Prostate gland (tissue), 2 donors: ENCODE measurements around the gene CTNNA1. TPM values are rescaled to one million over a fixed set of nuclear protein-coding genes. Genes with fewer than 3 reads are reported as not detected.
A peak's percentile ranks its signal among the peaks of the same experiment; 100 is the strongest.

Source experiments
- DNase-seq: peaks from one replicate; pipeline ENCODE4 v3.0.0-alpha.2; 2019; ENCODE audit warnings: low spot score
- H3K27ac ChIP-seq, 2 donors: fragments of 200-600 bp; sonication (generic); 2 replicates each; pipeline ENCODE4 v1.5.1; 2017 to 2019
- H3K27me3 ChIP-seq: fragments of 200-600 bp; sonication (generic); replicated peaks from 2 replicates; pipeline ENCODE4 v1.5.1; 2019; ENCODE audit not compliant: insufficient read depth
- H3K36me3 ChIP-seq, 2 donors: fragments of 200-600 bp; sonication (generic); 1 replicate in 1 of 2; 2 replicates in 1 of 2; pipeline versions ENCODE4 v1.5.1 to v1.8.1; 2017 to 2019
- H3K4me1 ChIP-seq: fragments of 200-600 bp; sonication (generic); replicated peaks from 2 replicates; pipeline ENCODE4 v1.5.1; 2019
- H3K4me3 ChIP-seq, 2 donors: fragments of 200-600 bp; sonication (generic); 2 replicates each; pipeline ENCODE4 v1.5.1; 2017 to 2019
- H3K9me3 ChIP-seq: fragments of 200-600 bp; sonication (generic); 2 replicates; pipeline ENCODE4 v1.5.1; 2017
- POLR2A ChIP-seq: fragments of 450-650 bp; IDR thresholded peaks from one replicate; pipeline ENCODE4 v1.6.1; 2016; ENCODE audit warnings: antibody characterized with exemption, mild to moderate bottlenecking
- POLR2AphosphoS5 ChIP-seq: sonication (generic); formaldehyde crosslinking; IDR thresholded peaks from one replicate; pipeline ENCODE4 v1.6.1; 2017; ENCODE audit warnings: antibody characterized with exemption
- WGBS: methylation state at CpG from one replicate; pipeline ENCODE4 v1.1.5; 2018; 5-methylcytosine and 5-hydroxymethylcytosine counted together
- intact Hi-C: fragments of 100-400 bp; cut with DNase I; formaldehyde crosslinking; loops from one replicate; pipeline ENCODE4 v1.14.2; 2022
- total RNA-seq, 2 donors: library from RNA; depleted of rRNA; stranded (reverse); fragments of >200 nt; gene quantifications; one replicate each; pipeline ENCODE4 v1.1.0, GENCODE V29; 2016
- TF ChIP-seq, protein P1 (sequence below), 4 experiments: fragments of 200-600 bp in 2 of 4; fragments of 450-650 bp in 2 of 4; sonication (generic) in 2 of 4; IDR thresholded peaks; 1 replicate in 3 of 4; 2 replicates in 1 of 4; pipeline ENCODE4 v1.5.1; 2016 to 2019; ENCODE audit warnings: antibody characterized with exemption in 4 of 4, mild to moderate bottlenecking in 2 of 4, moderate library complexity in 2 of 4

Gene CTNNA1
- total RNA-seq, 2 donors from 2014 or later: 210 to 212 TPM

DNA sequence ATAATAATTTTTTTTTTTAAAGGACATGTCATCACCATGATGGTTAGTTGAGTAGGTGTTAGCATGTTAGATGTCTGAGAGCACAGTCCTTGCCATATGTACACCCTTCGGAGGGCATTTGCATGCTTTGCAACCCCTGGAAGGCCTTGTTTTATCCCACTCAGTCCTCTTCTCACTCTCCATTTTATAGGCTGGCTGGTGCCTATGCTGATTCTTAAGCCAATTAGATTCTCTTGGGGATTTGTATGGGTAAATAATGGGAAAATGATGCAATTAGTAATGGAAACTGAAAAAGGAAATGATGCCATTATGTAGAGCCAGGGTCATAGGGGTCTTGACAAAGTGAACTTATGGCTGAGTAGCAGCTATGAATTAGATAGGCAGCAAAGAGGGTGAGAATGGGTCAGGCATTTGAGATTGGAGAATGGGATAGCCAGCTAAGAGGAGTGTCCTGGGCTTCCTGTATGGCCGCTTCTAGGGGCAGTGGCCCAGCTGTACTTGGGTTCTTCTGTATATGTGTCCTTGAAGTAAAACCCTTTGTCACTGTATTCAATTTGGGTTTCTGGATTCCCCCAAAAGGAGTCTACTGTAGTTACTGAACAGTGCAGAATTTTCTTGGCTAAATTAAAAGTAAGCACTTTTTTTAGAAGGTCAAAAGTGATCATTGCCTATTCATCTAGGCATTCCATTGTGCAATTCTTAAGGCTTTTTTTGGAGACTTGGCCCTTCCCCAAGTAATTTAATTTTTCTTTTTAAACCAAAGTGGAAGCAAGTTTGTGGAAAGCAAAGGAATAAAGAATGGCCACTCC, 90.3 kb downstream of the CTNNA1 start:
- WGBS: 96% methylated on average over 2 of the region's 2 CpGs
- Histone ChIP-seq H3K27ac (no peak overlapping the region), H3K36me3 (no peaks in the 10 kb centered on the region), H3K4me3 (no peak overlapping the region), H3K4me1 (no peaks in the 10 kb centered on the region), H3K27me3 (no peaks in the 10 kb centered on the region), H3K9me3 (no peaks in the 10 kb centered on the region)
- intact Hi-C loops: no loop called here
- TF ChIP-seq POLR2AphosphoS5: no peak
- TF ChIP-seq, protein P1, sequence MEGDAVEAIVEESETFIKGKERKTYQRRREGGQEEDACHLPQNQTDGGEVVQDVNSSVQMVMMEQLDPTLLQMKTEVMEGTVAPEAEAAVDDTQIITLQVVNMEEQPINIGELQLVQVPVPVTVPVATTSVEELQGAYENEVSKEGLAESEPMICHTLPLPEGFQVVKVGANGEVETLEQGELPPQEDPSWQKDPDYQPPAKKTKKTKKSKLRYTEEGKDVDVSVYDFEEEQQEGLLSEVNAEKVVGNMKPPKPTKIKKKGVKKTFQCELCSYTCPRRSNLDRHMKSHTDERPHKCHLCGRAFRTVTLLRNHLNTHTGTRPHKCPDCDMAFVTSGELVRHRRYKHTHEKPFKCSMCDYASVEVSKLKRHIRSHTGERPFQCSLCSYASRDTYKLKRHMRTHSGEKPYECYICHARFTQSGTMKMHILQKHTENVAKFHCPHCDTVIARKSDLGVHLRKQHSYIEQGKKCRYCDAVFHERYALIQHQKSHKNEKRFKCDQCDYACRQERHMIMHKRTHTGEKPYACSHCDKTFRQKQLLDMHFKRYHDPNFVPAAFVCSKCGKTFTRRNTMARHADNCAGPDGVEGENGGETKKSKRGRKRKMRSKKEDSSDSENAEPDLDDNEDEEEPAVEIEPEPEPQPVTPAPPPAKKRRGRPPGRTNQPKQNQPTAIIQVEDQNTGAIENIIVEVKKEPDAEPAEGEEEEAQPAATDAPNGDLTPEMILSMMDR (IDR thresholded peaks at IDR 0.05): no peak
- no peak for TF ChIP-seq POLR2A
- DNase-seq: no peak

DNA sequence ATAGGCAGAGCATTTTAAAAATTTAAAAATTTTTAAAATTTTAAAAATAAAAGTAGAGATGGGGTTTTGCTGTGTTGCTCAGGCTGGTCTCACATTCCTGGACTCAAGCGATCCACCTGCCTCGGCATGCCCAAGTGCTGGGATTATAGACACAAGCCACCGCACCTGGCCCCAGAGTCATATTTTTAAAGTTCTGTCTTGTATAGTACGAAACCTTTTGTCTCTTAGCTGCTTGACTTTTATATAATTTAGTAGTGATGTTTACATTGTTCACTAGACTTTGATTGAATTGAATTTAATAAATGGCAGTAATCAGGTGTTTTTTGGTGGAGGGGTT, 90.9 kb downstream of the CTNNA1 start:
- intact Hi-C loops: no loop called here
- Histone ChIP-seq H3K27ac (no peak overlapping the region), H3K4me3 (no peak overlapping the region), H3K4me1 (no peaks in the 10 kb centered on the region), H3K36me3 (no peaks in the 10 kb centered on the region), H3K9me3 (no peaks in the 10 kb centered on the region), H3K27me3 (no peaks in the 10 kb centered on the region)
- WGBS: 45% methylated on average over 4 of the region's 4 CpGs
- peak; percentile 64 for DNase-seq
- TF ChIP-seq POLR2A: no peak
- TF ChIP-seq, protein P1 (IDR thresholded peaks at IDR 0.05): no peak
- no peak for TF ChIP-seq POLR2AphosphoS5

DNA sequence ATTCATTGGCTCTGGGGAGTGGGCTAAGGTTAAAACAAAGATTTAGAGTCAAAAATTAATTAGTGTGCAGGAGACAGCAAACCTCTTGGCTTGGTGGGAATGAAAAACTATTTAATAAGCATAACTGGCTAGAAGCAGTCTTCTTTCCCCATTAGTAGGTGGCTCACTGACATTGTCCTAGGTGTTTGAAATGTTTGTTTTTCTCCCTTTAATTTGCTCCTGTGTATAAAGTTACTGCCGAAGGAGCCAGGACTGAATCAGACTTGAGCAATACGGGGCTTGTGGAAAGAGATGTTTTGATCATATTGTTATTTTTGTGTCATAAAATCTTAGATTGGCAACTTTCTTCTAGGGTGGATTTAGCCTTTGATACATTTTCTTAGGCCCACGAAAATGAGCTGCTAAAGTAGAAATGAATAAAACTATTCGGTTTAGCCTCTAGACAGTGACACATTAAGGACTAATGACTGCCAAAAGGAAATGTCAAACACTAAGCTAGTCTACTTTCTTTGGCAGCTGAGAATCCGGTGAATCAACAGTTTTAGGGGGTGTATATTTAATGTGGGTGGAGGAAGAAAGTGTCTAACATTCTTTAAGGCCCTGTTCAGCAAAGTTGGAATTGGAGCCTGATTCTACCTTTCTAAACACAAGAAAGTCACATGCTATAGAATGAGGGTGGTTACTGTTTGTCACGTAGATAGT, 91.7 kb downstream of the CTNNA1 start:
- Histone ChIP-seq H3K27ac (peak overlapping the region; percentile 33 to 38), H3K36me3 (no peaks in the 10 kb centered on the region), H3K9me3 (no peaks in the 10 kb centered on the region), H3K27me3 (no peaks in the 10 kb centered on the region), H3K4me3 (no peak overlapping the region), H3K4me1 (no peaks in the 10 kb centered on the region)
- 15% methylated on average over 6 of the region's 6 CpGs for WGBS
- peak; percentile 58 for DNase-seq
- intact Hi-C loops: no loop called here
- TF ChIP-seq POLR2AphosphoS5 (peak; percentile 74), POLR2A (no peak)
- TF ChIP-seq, protein P1 (IDR thresholded peaks at IDR 0.05): no peak

DNA sequence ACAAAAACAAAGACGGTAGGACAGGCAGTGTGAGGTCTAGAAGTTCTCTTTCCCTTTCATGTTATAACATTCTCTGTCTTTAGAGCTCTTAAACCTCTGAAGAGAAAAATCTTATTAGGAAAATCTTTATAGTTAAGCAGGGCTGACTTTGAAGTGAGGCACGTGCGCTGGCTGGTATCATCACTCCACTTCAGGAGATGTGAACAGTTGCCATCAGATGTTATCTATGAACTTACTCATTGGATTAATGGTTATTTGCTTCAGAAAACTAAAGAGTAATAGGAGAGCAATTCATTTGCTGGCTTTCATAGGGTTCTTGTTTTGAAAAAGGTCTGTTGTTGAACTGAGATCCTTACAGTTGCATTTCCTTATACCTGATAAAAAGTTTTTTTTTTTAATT, 96.2 kb downstream of the CTNNA1 start:
- intact Hi-C loops: no loop called here
- Histone ChIP-seq H3K36me3 (no peaks in the 10 kb centered on the region), H3K27ac (no peak overlapping the region), H3K4me1 (no peaks in the 10 kb centered on the region), H3K27me3 (no peaks in the 10 kb centered on the region), H3K9me3 (no peaks in the 10 kb centered on the region), H3K4me3 (no peak overlapping the region)
- DNase-seq: peak; percentile 23
- WGBS: 17% methylated on average over 3 of the region's 3 CpGs
- TF ChIP-seq POLR2AphosphoS5 (peak; percentile 54), POLR2A (no peak)
- TF ChIP-seq, protein P1 (IDR thresholded peaks at IDR 0.05): no peak

DNA sequence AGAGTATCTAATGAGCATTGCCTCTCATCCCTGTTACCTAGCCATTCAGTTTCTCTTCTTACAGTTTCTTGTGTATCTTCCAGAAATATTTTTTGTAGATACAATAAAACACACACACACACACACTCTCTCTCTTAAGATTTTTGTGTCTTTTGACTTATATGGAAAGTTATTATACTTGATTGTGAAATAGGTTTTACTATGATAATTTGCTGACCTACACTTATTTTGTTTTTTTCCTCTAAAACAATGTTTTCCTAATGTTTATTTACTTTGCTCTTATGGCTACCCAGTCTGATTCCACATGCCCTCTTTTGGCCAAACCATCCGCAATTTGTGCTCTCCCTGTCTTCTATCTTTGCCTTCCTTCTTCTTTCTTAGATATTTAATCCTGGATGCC, 96.7 kb downstream of the CTNNA1 start:
- Histone ChIP-seq H3K9me3 (no peaks in the 10 kb centered on the region), H3K36me3 (no peaks in the 10 kb centered on the region), H3K4me1 (no peaks in the 10 kb centered on the region), H3K4me3 (no peak overlapping the region), H3K27ac (no peak overlapping the region), H3K27me3 (no peaks in the 10 kb centered on the region)
- no peak for DNase-seq
- intact Hi-C loops: no loop called here
- TF ChIP-seq POLR2AphosphoS5: no peak
- no peak for TF ChIP-seq POLR2A
- TF ChIP-seq, protein P1 (IDR thresholded peaks at IDR 0.05): no peak
- WGBS: 62% methylated on average over 1 of the region's 1 CpG
